ENCODE results near the gene NAPB. TPM values are rescaled to one million over a fixed set of nuclear protein-coding genes. Genes with fewer than 3 reads are reported as not detected.

NAPB gene
- total RNA-seq, 1 experiment from 2014 or later, result 8.7 TPM

DNA sequence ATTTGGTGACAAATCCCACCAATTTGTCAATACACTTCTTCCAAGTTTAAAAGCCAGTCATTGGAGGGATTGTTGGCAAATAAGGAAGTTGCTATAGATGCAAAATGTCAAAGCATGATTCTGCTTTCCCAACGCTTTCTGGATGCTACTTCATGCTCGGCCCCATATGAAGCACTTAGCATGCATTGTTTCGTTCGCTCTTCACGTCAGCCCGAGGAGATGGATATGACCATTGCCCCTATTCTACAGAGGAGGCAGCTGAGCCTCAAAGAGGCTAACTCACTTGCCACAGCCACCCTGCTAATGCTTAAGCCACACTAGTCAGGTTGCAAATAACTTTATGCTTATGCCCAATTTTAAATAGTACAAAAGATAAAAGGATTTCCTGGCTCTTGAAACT, 73.5 kb downstream of the NAPB start:
- DNase-seq (ENCODE audit: low read depth), result no peak

DNA sequence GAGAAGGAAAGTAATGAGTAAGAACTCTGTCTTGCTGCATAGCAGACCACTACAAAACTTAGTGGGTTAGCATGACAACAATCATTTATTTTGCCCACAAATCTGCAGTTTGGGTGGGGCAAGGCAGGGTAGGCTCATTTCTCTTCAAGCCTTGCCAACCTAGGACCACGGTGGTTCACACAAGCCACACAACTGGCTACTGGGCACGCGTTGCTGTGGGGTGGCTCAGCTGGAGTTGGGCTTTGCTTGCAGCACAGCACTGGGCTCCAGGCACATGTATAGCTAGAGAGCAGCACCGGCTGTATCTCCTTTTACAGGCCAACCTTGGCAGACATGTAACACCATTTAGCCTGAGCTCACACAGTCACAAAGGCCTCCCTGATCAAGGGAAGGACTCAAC, 75.3 kb downstream of the NAPB start:
- DNase-seq (ENCODE audit: low read depth), result no peak

DNA sequence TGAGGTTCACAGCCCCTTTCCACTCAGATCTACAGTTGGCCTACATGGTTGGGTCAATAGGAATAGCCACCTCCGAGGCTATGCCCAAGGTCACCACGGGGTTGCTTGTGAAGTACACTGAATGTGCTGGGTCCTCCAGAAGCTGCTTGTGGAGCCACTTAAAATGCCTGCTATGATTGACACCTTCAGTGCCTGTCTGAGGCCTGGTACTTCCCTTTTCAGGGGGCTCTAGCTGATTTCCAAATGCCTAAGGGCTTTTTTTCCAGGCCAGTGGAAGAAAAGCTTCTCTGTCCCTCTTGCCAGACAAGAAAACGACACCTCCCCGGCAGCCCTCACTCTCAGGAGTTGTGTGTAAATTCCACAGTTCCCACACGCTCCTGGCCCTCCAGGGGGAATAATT, 77.0 kb downstream of the NAPB start:
- no peak for DNase-seq (ENCODE audit: low read depth)

DNA sequence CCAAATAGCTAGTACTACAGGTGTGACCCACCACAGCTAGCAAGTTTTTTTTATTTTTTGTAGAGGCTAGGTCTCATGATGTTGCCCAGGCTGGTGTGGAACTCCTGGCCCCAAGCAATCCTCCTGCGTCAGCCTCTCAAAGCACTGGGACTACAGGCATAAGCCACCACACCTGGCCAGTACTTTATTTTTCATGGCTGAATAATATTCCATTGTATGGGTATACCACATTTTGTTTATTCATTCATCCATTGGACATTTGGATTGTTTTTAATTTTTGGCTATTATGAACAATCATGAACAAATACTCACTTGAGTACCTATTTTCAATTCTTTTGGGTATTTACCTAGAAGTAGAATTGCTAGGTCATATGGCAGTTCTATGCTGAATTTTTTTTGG, 77.7 kb downstream of the NAPB start:
- no peak for DNase-seq (ENCODE audit: low read depth)

DNA sequence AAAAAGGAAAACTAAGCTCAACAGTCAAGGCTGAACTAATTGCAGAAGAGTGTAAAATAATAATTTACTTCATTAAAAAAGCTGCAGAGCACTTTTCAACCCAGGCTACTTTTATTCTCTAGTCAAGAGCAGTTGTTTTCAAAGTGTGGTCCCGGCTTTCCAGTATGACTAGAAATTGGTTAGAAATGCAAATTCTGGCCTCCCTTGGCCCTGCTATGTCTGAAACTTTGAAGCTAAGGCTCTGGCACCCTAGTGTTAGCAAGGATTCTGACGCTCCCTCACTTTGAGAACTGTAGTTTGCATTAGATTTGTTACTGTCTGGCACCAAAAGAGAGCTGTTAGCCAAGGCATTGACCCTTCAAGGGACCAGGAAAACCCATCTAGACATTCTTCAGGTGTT, 80.2 kb downstream of the NAPB start:
- DNase-seq (ENCODE audit: low read depth), result no peak

DNA sequence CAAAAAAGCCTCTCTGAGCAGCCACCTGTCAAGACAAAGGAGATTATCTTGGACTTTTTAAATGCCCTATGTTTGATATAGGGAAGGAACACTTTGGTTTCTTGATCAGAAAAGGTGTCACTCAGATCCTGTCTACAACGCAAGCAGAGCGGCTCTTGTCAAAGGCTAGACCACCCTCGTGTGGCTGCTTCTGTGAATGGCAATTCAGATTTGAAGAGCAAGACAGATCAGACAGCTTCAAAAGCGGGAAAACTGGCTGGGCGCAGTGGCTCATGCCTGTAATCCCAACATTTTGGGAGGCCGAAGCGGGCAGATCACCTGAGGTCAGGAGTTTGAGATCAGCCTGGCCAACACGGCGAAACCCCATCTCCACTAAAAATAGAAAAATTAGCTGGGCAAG, 80.8 kb downstream of the NAPB start:
- DNase-seq (ENCODE audit: low read depth), result peak; percentile 74

DNA sequence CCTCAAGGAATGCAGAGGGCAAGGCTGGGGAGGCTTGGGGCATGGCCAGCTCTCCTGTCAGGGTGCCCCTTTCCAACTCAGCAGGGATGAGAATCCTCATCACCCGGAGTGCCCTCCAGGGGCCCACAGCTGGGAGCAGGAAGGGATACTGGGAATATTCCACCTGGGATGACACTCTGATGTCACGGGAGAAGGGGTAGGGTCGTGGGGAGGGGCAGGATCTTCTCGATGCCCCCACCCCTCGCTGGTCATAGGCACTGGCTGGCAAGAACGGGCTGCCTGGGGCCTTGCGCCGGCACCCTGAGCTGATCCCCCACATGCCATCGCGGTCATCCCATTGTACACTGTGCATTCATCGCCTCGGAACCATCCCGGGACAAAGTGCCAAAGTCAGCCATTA, 81.3 kb downstream of the NAPB start:
- DNase-seq (ENCODE audit: low read depth), result no peak

DNA sequence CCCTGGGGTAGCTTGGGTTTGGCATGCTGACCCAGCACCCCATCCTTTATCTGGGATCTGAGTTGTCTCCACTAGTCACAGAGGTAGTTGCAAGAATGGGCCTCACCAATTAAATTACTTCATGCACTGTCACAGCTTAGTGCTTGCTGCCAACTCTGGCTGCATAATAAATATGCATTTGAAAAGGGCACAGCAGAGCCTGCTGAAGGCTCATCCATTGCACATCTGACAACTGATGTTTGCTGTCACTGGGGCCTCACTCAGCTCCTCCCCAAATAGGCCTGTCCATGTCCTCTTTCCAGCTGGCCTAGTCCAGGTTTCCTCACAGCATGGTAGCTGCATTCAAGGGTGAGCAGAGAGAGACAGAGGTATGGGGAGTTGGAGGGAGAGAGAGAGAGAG, 84.0 kb downstream of the NAPB start:
- DNase-seq (ENCODE audit: low read depth), result no peak

DNA sequence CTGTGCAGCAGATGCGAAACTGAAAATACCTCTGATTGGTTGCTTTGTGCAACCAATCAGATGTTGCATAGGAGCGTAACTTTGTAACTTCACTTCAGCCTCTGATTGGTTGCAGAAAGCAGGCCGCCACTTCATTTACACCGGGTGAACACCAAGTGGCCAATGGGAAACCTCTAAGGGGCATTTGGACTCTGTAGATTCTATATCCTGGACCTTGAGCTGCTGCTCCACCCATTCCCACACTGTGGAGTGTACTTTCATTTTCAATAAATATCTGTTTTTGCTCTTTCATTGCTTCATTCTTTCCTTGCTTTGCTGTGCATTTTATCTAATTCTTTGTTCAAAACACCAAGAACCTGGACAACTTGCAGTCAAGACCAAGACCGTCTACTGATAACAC, 84.8 kb downstream of the NAPB start:
- DNase-seq (ENCODE audit: low read depth), result no peak

DNA sequence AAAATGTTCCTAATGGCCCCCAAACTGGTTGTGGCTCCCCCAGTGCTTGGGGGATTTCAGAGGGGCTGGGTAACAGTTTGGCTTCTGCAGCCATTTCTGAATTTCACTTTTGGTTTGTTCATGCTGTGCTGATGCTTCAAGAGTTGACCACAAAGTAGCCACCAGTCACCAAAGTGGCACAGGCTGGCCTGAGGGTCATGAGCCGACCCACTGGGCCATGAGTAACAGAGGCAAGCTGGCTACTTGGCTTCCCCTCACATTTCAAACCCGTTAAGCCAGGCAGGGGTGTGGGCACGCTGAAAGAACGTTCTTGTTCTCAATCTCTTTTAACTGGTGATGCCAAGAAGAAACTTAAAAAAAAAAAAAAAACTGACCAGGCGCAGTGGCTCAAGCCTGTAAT, 85.8 kb downstream of the NAPB start:
- peak; percentile 84 for DNase-seq (ENCODE audit: low read depth)

DNA sequence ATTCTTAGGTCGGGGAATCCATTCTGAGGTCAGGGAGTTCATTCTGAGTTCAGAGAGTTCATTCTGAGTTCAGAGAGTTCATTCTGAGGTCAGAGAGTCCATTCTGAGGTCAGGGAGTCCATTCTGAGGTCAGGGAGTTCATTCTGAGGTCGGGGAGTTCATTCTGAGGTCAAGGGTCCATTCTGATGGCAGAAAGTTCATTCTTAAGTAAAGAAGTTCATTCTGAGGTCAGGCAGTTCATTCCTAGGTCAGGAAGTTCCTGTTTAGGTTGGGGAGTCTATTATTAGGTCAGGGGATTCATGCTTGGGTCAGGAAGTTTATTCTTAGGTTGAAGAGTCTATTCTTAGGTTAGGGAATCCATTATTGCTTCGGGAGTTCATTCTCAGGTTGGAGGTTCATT, 87.2 kb downstream of the NAPB start:
- no peak for DNase-seq (ENCODE audit: low read depth)

DNA sequence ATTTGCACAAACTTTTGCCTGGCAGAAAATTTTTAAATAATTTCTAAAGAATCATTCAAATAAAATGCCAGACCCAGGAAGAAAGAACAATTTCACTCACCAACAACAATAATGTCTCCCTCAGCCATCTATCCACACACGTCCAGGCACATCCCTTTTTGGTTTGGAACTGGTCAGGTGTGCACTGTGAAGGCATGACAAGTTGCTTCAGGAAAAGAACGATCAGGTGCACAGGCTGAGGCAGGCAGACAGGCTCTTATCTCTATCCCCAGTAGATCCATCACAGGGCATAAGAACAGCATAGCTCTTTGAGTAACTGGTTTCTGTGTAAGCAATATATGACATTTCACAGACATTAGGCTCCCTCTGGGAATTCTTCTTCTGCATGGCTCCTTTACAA, 88.8 kb downstream of the NAPB start:
- DNase-seq (ENCODE audit: low read depth), result no peak

DNA sequence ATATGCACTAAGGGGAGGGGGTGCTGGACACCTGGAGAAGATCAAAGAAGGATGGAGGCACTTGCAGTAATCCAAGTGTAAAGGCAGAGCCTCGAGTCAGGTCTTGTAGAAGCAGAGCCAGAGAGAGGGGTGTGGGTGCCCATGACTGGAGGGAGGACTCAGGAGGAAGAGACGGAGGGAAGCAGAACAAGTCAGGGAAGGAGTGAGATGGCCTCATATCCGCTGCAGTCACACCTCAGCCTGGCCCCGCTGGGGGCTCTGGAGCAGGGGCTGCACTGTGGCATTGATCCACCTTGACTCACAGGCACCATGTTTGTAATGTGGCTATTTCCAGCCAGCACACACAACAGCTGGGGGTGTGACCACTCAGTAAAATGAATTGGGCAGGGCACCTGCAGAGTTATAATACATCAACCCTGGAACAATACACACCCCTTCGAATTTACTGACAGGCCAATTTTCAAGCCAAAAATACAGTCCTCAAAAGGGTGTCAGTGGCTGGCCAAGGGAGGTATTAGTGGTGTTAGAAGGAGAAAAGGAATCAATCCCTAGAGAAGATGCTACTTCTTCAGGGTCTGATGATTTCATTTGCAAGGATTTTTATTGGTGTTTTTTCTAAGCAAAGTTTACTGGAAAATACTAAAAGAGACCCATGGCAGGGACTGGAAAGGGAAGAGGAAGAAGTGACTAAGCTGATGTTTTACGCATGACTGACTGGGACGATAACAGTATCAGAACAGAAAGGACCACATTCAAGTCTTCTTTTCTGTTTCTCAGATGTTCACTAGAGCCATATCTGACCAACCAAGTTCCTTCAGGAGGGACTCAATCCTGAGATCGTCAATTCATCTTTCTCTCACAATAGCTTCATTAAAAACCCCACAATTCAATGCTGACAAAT, 89.6 kb downstream of the NAPB start:
- DNase-seq (ENCODE audit: low read depth), result peak; percentile 82

DNA sequence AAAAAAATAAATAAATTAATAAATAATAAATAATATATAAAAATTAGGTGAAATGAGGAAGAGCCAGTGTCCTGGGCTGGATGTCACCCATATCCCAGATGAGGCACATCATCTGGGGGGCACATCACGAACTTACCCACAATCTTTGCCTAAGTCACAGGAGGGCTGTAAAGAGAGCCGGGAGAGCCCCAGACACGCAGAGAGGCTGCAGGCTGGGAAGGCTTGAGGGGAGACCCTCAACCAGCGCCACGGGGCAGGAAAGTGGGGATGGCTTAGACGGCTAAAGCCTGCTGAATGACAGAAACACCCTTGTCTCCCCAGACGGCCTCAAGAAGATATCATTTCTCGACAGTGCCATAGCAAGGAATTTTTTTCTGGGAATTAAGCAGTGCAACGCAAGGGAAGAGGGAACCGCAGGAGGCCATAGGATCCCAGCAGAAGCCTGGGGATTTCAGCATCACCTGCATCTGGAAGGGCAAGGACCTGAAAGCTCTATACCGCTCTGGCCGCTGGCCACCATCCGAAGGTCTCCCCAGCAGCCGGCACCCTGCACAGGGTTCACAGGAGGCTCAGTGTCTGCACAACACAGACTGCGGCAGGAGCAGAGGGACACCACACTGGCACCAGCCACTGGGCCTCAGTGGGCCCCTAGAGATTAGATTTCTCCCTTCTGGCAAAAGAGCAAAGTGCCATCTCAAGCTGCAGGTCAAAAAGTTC, 93.5 kb downstream of the NAPB start:
- DNase-seq (ENCODE audit: low read depth), result no peak

DNA sequence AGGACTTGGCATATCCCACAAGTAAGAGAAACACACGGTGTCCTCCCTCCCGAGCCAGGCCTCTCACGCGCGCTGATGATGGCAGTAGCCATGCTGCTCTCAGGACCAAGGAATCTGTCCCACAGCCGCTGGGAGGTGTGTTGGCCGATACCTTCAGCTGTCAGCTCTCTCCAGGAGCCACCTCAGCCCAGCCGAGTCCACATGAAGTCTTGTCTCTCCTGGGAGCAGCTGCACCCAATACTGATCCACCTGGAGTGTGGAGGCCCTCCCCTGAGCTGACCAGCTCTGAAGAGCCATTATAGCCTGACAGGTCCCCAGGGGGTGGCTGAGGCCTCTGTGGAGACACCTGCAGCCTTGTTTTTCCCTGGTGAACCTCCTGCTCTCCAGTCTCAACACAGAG, 94.5 kb downstream of the NAPB start:
- DNase-seq (ENCODE audit: low read depth), result no peak

DNA sequence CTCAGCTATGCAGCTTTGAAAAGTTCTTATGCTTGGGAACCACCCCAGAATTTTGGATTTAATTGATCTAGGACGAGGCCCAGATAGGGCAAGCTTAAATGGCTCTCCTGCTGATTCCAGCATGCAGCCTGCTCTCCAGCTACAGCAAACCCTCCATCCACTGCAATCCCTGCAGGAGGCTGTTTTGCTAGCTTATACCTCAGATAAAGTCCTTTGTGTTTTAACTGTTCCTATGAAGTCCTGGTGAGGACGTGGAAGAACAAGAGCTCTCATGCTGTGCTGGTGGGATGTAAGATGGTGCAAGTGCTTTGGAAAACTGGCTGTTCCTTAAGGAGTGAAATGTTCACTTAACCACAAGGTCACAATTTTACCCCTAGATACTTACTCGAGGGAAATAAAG, 96.2 kb downstream of the NAPB start:
- no peak for DNase-seq (ENCODE audit: low read depth)

Other genes starting within 250 kb of the NAPB start
- 74.9 and 96.8 TPM in 2 replicates for gene NXT1, start 70.7 kb downstream of the NAPB start, total RNA-seq (2014; rRNA removed; shearing (Covaris generic))
- gene GZF1, start 59.3 kb downstream of the NAPB start, total RNA-seq (2014; rRNA removed; shearing (Covaris generic)), result 16.2 and 22.2 TPM in 2 replicates
- not detected in 2 replicates for gene CSTL1, start 18.2 kb upstream of the NAPB start, total RNA-seq (2014; rRNA removed; shearing (Covaris generic))
- gene CST11, start 31.4 kb upstream of the NAPB start, total RNA-seq (2014; rRNA removed; shearing (Covaris generic)), result not detected in 2 replicates
- not detected in 2 replicates for gene CST8, start 69.6 kb upstream of the NAPB start, total RNA-seq (2014; rRNA removed; shearing (Covaris generic))
- gene CST9L, start 147.0 kb upstream of the NAPB start, total RNA-seq (2014; rRNA removed; shearing (Covaris generic)), result not detected in 2 replicates
- not detected in 2 replicates for gene CST9, start 184.4 kb upstream of the NAPB start, total RNA-seq (2014; rRNA removed; shearing (Covaris generic))
- 515 and 755 TPM in 2 replicates for gene CST3, start 216.5 kb upstream of the NAPB start, total RNA-seq (2014; rRNA removed; shearing (Covaris generic))

Data from RPMI7951 (cell line).